HG03575 (cell line): Measurements from ENCODE around the gene GREM1.

Experiments used
- ATAC-seq: cut with Tn5 transposase; IDR thresholded peaks from one replicate; pipeline ENCODE4 v1.9.1; 2021; ENCODE audit not compliant: unreplicated experiment, insufficient number of reproducible peaks, low FRiP score; ENCODE audit errors: extremely low read depth

GREM1 gene

GRCh38 chr15:32765236-32765635 is 47.4 kb downstream of the GREM1 start:
- ATAC-seq = no peak

- ATAC-seq = no peak
Measured at GRCh38 chr15:32766101-32766500, 48.3 kb downstream of the GREM1 start.

DNA sequence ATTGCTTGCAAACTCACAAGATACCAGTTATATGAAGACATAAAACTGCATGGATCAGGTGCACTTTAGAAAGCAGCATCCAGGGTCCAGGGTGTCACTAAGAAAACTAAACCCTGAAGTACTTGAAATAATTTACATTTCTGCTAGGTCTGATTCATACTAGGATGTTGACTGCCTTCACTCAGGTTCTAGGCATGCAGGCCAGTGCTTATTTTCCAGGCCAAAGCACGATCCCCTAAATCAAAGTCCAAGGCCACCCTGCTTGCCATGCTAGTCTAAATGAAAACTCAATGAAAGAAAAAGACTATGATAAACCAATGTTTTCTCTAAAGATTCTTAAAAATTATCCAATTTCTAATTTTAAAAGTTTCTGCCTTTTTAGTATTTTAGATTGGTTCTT is 49.4 kb downstream of the GREM1 start:
- no peak for ATAC-seq

DNA sequence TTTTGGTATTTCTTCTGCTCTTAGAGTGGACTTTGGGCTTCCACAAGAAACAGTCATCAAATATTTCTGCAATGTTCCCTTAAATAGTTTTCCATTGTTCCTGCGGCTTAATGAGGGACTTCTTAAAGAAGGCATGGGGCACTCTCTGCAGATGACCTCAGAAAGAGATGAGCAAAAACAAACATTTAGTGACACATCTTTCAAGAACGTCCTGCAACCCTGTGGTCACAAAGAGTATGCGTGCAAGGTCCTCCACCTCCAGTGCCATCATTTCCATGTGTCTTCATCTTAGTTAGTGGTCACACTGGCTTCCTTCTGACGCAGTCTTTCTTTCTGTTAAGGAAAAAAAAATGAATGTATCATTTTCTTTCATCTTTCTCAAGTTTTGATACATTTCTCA is 56.2 kb downstream of the GREM1 start:
- ATAC-seq = no peak

DNA sequence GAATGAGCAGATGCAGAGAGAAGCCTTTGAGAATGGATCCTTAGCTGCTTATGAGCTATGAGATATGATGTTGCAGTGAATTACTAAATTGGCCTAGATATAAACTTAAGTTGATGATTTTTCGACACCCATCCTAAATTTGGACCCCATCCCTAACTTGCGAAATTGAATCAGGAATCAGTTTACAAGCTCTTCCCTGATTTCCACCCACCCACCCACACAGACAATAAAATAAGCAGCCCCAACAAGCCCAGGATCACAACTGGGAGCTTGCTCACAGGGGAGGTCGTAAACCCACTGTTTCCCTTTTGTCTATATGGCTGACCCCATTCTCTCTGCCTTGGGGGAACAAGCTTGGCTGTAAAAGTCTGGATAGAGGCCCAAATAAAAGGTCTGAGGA is 57.3 kb downstream of the GREM1 start:
- ATAC-seq = no peak

GRCh38 chr15:32778391-32779176 is 60.8 kb downstream of the GREM1 start:
- ATAC-seq = no peak

- ATAC-seq = no peak
Measured at GRCh38 chr15:32781781-32782180, 64.0 kb downstream of the GREM1 start.

DNA sequence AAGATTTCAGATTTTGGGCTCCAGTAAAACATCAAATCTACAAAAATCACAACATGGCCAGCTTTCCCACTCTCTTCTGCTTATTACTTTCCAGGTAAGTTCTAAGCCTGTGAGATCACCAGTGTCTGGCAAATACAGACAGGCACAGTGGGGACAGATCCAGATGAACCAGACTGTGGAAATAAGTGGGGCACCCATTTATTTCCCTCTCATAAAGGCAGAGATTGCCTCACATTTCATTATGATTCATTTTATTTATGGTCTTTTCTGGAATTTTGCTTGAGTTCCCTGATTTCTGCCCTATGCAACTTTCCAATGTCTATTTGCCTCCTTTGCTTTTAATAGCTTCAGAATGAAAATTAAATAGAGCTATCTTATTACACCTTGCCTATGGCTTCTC is 66.8 kb downstream of the GREM1 start:
- no peak for ATAC-seq

DNA sequence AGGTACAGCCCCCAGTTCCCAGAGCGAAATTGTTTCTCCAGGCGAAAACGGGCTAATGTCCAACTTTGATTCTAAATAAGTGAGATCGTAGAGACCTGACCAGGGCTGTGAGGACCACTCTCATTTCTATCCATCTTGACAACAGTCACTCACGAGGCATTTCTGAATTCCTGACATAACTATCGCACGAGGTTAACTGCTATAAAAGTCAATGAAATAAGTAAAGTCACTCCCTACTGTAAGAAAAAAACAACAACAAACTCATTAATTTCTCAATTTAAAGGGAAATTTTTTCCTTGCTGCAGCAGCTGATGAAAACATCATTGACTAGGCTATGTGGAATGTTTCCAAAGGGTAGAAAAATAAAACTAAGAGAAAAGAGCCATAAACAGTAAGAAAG is 69.1 kb downstream of the GREM1 start:
- ATAC-seq = no peak

GRCh38 chr15:32787949-32788348 is 70.1 kb downstream of the GREM1 start:
- no peak for ATAC-seq

- ATAC-seq = no peak
Measured at GRCh38 chr15:32790352-32790999, 72.7 kb downstream of the GREM1 start.

DNA sequence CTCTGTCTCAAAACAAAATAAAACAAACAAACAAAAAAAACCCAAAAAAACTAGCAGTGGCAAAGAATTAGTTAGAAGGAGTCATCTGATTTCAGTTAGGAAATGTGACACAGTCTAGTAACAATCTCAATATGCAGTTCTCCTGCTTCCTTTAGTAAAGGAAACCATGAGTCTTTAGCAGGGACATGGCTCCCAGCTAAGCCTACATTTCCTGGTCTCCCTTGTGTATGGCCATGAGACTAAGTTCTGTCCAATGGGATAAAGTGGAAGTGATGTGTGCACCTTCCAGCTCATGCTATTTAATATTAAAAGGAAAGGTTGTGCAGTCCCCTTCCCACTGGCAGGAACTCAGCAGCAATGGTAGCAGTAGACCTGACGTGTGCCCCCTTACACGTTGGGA is 74.6 kb downstream of the GREM1 start:
- no peak for ATAC-seq
